Upper lobe of left lung (tissue), 6 donors: ENCODE results near the gene MARCO. TPM values are rescaled to one million over a fixed set of nuclear protein-coding genes. Genes with fewer than 3 reads are reported as not detected.

Experiments
- ATAC-seq, 2 donors: fragments of 200-7000 bp; cut with Tn5 transposase; one replicate each; pipeline ENCODE4 v1.9.1; 2022; ENCODE audit warnings: mild to moderate bottlenecking in 2 of 2, moderate library complexity in 2 of 2; ENCODE audit not compliant: low FRiP score in 2 of 2
- DNase-seq, 2 donors: peaks; one replicate each; pipeline ENCODE4 v3.0.0-alpha.2; 2019 to 2020
- H3K27ac ChIP-seq, 4 donors: fragments of 200-600 bp; sonication (generic); one replicate each; pipeline ENCODE4 v1.5.1; 2016 to 2019
- H3K27me3 ChIP-seq, 4 donors: fragments of 200-600 bp; sonication (generic); one replicate each; pipeline ENCODE4 v1.5.1; 2017 to 2019
- H3K36me3 ChIP-seq, 4 donors: fragments of 200-600 bp; sonication (generic); one replicate each; pipeline ENCODE4 v1.5.1; 2016 to 2019
- H3K4me1 ChIP-seq, 4 donors: fragments of 200-600 bp; sonication (generic); one replicate each; pipeline ENCODE4 v1.5.1; 2018 to 2019
- H3K4me3 ChIP-seq, 4 donors: fragments of 200-600 bp; sonication (generic); one replicate each; pipeline ENCODE4 v1.5.1; 2017 to 2019; ENCODE audit warnings: mild to moderate bottlenecking in 2 of 4, moderate library complexity in 1 of 4
- H3K9me3 ChIP-seq, 4 donors: fragments of 200-600 bp; sonication (generic); one replicate each; pipeline ENCODE4 v1.5.1; 2018 to 2019
- CTCF ChIP-seq, 6 experiments: fragments of 450-650 bp in 4 of 6; fragments of 200-600 bp in 2 of 6; sonication (generic) in 2 of 6; IDR thresholded peaks; one replicate each; pipeline ENCODE4 v1.5.1; 2016 to 2019; ENCODE audit warnings: antibody characterized with exemption in 6 of 6
- EP300 ChIP-seq, 4 donors: sonication (generic); formaldehyde crosslinking; IDR thresholded peaks; one replicate each; pipeline ENCODE4 v1.5.1; 2017; ENCODE audit warnings: antibody characterized with exemption in 4 of 4, control low read depth in 2 of 4
- POLR2A ChIP-seq, 4 donors: fragments of 450-650 bp; IDR thresholded peaks; one replicate each; pipeline ENCODE4 v1.5.1; 2016 to 2017; ENCODE audit warnings: antibody characterized with exemption in 4 of 4, mild to moderate bottlenecking in 2 of 4
- POLR2AphosphoS5 ChIP-seq, 2 donors: sonication (generic); formaldehyde crosslinking; IDR thresholded peaks; one replicate each; pipeline ENCODE4 v1.5.1; 2017; ENCODE audit warnings: antibody characterized with exemption in 2 of 2
- WGBS, 2 donors: methylation state at CpG; one replicate each; pipeline ENCODE4 v1.1.5; 2017 to 2018; 5-methylcytosine and 5-hydroxymethylcytosine counted together
- total RNA-seq, 6 donors: library from RNA; depleted of rRNA in 4 of 6; stranded (reverse); fragments of >200 nt in 4 of 6; gene quantifications; one replicate each; pipeline versions ENCODE4 v1.1.0 to v1.2.1, GENCODE V29; 2016 to 2021
- donor health status: DM: no; HTN: no; CAD: no; lungs with moderate emphysema.
- donor health status: DM: no; HTN: yes; CAD: no; lungs with severe emphysema.

The MARCO gene
- total RNA-seq, 6 donors from 2014 or later: 148 to 499 (median 316) TPM

DNA sequence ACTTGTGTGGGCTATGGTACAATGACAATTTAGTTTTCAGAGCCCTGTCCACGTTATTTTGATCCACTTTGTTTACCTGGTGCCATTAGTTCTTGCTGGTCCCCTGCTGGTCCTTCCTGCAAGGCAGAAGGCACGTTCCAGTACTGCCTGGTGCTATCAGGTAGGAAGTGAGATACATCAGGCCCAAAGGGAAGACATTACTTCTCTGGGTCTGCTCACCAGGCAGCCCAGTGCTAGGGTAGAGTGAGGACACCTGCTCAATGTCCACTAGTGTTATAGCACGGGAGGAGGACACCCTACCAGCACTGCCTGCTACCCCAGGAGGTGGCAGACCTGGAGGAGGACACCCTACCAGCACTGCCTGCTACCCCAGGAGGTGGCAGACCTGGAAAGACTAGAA is 23.7 kb downstream of the MARCO start:
- Histone ChIP-seq H3K27me3 (no peaks in the 10 kb centered on the region), H3K4me1 (no peaks in the 10 kb centered on the region), H3K27ac (no peak overlapping the region), H3K36me3 (no peaks in the 10 kb centered on the region), H3K9me3 (no peaks in the 10 kb centered on the region), H3K4me3 (no peak overlapping the region)
- TF ChIP-seq CTCF (IDR thresholded peaks at IDR 0.05) (no peak), EP300 (IDR thresholded peaks at IDR 0.05) (no peak), POLR2AphosphoS5 (IDR thresholded peaks at IDR 0.05) (no peak), POLR2A (IDR thresholded peaks at IDR 0.05) (no peak)
- 40 to 50% methylated on average over 1 to 3 of the region's 3 CpGs for WGBS, 2 donors
- no peak for DNase-seq
- ATAC-seq: no peak

DNA sequence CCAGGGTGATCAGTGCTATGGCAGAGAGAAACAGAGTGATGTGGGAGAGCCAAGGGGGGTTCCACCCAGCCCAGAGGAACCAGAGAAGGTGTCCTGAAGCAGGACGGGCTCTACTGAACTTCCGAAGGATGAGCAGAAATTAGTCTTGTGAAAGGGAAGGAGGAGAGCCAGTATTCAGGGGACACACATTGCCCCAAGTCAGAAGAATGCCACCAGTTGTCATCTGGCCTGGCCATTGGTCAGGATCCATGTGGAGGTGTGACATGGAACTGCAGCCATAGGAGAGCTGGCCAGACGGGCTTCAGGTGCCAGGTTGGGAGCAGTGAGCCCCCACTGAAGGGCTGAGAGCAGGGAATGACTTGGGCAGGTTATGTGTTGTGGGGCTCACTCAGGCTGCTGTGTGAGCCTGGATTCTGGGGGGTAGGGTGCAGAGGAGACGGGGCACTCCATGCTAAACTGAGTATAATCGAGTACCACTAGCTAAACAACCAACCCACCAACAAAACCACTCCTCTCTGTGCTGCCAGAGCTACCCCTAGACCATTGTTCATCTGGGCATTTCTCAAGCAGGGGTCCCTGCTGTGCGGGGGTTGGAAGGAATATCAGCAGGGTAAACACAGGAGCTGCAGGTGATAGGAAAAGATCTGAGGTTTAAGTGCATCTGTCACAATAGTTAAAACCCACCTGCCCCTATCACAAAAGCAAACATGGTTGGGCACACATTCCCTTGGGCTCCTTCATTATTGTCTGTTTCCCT is 25.3 kb downstream of the MARCO start:
- no peak for TF ChIP-seq CTCF (IDR thresholded peaks at IDR 0.05)
- no peak for TF ChIP-seq EP300 (IDR thresholded peaks at IDR 0.05)
- TF ChIP-seq POLR2AphosphoS5 (IDR thresholded peaks at IDR 0.05): no peak
- no peak for TF ChIP-seq POLR2A (IDR thresholded peaks at IDR 0.05)
- no peaks in the 10 kb centered on the region for H3K9me3 ChIP-seq
- no peak for DNase-seq

GRCh38 chr2:118968042-118968441 is 26.0 kb downstream of the MARCO start:
- Histone ChIP-seq H3K4me3 (no peak overlapping the region), H3K9me3 (no peaks in the 10 kb centered on the region), H3K27me3 (no peaks in the 10 kb centered on the region), H3K36me3 (no peaks in the 10 kb centered on the region), H3K4me1 (no peaks in the 10 kb centered on the region), H3K27ac (peak overlapping the region in 1 of 4 donors; percentile 30)
- DNase-seq: no peak
- no peak for TF ChIP-seq CTCF (IDR thresholded peaks at IDR 0.05)
- peak in 1 of 4 donors; percentile 37 for TF ChIP-seq POLR2A (IDR thresholded peaks at IDR 0.05)
- ATAC-seq: peak in 1 of 2 donors; percentile 66
- WGBS, 2 donors: 61 to 63% methylated on average over 3 of the region's 3 CpGs

More for the DNA sequence above, 25.3 kb downstream of the MARCO start:
- Histone ChIP-seq H3K27ac (peak overlapping the region in 1 of 4 donors; percentile 30), H3K4me1 (no peaks in the 10 kb centered on the region), H3K4me3 (no peak overlapping the region), H3K27me3 (no peaks in the 10 kb centered on the region), H3K36me3 (no peaks in the 10 kb centered on the region)
- WGBS, 2 donors: 68 to 72% methylated on average over 6 of the region's 6 CpGs
- no peak for ATAC-seq

DNA sequence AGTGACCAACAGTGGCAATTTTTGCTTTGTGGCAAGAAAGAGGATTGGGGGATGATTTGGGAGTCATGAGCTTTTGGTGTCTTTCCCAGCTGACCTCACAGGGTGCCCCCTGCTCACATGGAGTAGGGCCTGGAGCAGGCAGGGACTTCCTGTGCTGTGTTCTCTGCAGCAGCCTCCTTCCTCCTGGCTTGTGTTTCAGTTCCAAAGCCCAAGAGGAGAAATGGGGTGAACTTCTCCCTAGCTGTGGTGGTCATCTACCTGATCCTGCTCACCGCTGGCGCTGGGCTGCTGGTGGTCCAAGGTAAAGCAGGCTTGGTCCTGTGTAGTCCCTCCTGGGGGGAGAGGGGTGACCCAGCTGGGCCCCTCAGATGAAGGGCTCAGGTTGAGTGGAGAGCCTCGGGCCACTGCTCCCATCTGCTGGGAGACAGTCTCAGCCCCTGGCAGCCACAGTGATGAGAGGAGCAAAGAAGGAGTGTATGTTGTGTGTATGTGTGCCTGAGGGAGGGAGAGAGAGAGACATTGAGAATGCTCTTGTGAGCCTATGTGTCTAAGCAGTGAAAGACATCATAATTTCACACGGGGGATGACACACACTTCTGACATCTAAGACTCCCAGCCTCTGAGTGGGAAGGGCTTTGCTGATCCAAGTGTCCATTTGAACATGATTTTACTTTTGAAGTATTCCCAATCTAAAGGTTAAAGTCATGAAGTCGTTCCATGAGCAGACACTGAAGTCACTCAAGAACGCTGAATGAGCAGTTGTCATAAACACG is 27.2 kb downstream of the MARCO start:
- no peaks in the 10 kb centered on the region for H3K9me3 ChIP-seq
- H3K27me3 ChIP-seq: no peaks in the 10 kb centered on the region
- DNase-seq: no peak
- no peaks in the 10 kb centered on the region for H3K36me3 ChIP-seq
- peaks cover 0 to 4% (median 0%) of the 10 kb centered on the region in 4 donors for H3K4me1 ChIP-seq
- 75 to 84% methylated on average over 7 of the region's 7 CpGs for WGBS, 2 donors
- TF ChIP-seq POLR2A (IDR thresholded peaks at IDR 0.05) (peak in 1 of 4 donors; percentile 36), POLR2AphosphoS5 (IDR thresholded peaks at IDR 0.05) (no peak), CTCF (IDR thresholded peaks at IDR 0.05) (no peak), EP300 (IDR thresholded peaks at IDR 0.05) (no peak)
- peak in 1 of 2 donors; percentile 17 for ATAC-seq
- H3K27ac ChIP-seq: peak overlapping the region in 1 of 4 donors; percentile 73
- no peak overlapping the region for H3K4me3 ChIP-seq
